ENCODE results near the gene HEXIM2. TPM values are rescaled to one million over a fixed set of nuclear protein-coding genes. Genes with fewer than 3 reads are reported as not detected.

The HEXIM2 gene
- total and polyA plus RNA-seq, 2 experiments from 2014 or later: 9.0 to 9.5 TPM

DNA sequence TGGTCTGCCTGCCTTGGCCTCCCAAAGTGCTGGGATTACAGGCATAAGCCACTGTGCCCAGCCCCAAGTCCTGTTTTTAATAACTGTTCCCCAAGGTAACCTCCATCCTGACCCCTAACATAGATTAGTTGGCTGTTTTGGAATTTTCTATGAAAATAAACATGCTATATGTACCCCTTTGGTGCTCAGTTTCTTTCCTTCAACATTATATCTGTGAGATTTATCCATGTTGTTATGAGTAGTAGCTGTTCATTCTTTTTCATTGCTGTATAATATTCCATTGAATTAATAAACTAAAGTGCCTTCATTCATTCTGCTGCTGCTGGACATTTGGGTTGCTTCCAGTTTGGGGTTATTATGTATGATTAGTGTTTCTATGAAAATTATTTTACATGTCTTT is 33.7 kb downstream of the HEXIM2 start:
- no peak overlapping the region for H3K4me3 ChIP-seq
- no peaks in the 10 kb centered on the region for H3K36me3 Mint-ChIP-seq (ENCODE audit: low read depth)
- H3K9me3 Mint-ChIP-seq: peaks cover 3% of the 10 kb centered on the region; the same call in 1 of the 3 replicates
- no peak overlapping the region for H3K4me3 Mint-ChIP-seq
- no peak overlapping the region for H3K27ac Mint-ChIP-seq
- H3K79me2 ChIP-seq (replicated peaks; ENCODE audit: insufficient read depth): no peaks in the 10 kb centered on the region
- DNase-seq (ENCODE audit: low spot score) (no peak), ATAC-seq (no peak)
- H4K20me1 ChIP-seq (replicated peaks; ENCODE audit: insufficient read depth): no peaks in the 10 kb centered on the region
- H3K9me2 ChIP-seq (ENCODE audit: insufficient read depth): no peaks in the 10 kb centered on the region
- no peak overlapping the region for H3K4me2 ChIP-seq
- H3K4me1 Mint-ChIP-seq: peaks cover 14% of the 10 kb centered on the region
- no peak overlapping the region for H2AFZ ChIP-seq
- H3F3A ChIP-seq (replicated peaks; ENCODE audit: low read depth): peaks cover 4% of the 10 kb centered on the region; the same call in 1 of the 2 replicates
- H3K36me3 ChIP-seq (ENCODE audit: insufficient read depth): no peaks in the 10 kb centered on the region
- H3K4me1 ChIP-seq (ENCODE audit: insufficient read depth): peaks cover 6% of the 10 kb centered on the region
- no peak overlapping the region for H3K27ac ChIP-seq (ENCODE audit: low read depth)
- peaks cover 5% of the 10 kb centered on the region for H3K27me3 Mint-ChIP-seq (ENCODE audit: insufficient read depth, low read depth, poor library complexity)
- no peaks in the 10 kb centered on the region for H3K27me3 ChIP-seq (ENCODE audit: insufficient read depth)
- TF ChIP-seq JUNB (IDR thresholded peaks at IDR 0.05; ENCODE audit: unreplicated experiment) (no peak), STAT1 (IDR thresholded peaks at IDR 0.05; ENCODE audit: unreplicated experiment) (no peak), CREB1 (CRISPR knock-in tag; IDR thresholded peaks at IDR 0.05; ENCODE audit: low read depth) (no peak), EZH2phosphoT487 (IDR thresholded peaks at IDR 0.05; ENCODE audit: unreplicated experiment) (no peak)
- TF ChIP-seq, protein P1, sequence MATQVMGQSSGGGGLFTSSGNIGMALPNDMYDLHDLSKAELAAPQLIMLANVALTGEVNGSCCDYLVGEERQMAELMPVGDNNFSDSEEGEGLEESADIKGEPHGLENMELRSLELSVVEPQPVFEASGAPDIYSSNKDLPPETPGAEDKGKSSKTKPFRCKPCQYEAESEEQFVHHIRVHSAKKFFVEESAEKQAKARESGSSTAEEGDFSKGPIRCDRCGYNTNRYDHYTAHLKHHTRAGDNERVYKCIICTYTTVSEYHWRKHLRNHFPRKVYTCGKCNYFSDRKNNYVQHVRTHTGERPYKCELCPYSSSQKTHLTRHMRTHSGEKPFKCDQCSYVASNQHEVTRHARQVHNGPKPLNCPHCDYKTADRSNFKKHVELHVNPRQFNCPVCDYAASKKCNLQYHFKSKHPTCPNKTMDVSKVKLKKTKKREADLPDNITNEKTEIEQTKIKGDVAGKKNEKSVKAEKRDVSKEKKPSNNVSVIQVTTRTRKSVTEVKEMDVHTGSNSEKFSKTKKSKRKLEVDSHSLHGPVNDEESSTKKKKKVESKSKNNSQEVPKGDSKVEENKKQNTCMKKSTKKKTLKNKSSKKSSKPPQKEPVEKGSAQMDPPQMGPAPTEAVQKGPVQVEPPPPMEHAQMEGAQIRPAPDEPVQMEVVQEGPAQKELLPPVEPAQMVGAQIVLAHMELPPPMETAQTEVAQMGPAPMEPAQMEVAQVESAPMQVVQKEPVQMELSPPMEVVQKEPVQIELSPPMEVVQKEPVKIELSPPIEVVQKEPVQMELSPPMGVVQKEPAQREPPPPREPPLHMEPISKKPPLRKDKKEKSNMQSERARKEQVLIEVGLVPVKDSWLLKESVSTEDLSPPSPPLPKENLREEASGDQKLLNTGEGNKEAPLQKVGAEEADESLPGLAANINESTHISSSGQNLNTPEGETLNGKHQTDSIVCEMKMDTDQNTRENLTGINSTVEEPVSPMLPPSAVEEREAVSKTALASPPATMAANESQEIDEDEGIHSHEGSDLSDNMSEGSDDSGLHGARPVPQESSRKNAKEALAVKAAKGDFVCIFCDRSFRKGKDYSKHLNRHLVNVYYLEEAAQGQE (IDR thresholded peaks at IDR 0.05; ENCODE audit: unreplicated experiment): no peak

DNA sequence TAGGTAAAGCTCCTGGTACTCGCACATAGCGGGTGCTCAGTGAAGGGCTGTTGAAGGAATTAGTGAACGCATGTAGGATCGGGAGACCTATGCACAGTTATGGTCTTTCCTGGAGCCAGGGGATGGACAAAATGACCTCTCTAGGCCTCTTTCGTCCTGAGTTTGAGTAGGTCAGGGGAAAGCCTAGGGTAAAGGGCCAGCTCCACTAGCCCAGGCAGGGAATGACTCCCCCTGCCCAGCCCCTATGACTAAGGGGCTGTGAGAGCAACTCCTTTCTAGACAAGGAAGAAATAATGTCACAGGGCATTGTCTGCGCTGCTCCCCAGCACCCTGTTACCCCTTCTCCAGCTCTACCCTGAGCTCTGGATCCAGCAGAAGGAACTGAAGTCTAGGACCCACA is 35.4 kb downstream of the HEXIM2 start:
- ATAC-seq (peak; percentile 5; the same call in 2 of the 3 replicates), DNase-seq (ENCODE audit: low spot score) (no peak)
- Histone ChIP-seq H3F3A (replicated peaks; ENCODE audit: low read depth) (peaks cover 4% of the 10 kb centered on the region; the same call in 1 of the 2 replicates), H4K20me1 (replicated peaks; ENCODE audit: insufficient read depth) (no peaks in the 10 kb centered on the region), H3K4me2 (peak overlapping the region; percentile 72), H3K4me1 (ENCODE audit: insufficient read depth) (peaks cover 6% of the 10 kb centered on the region), H3K27me3 (ENCODE audit: insufficient read depth) (no peaks in the 10 kb centered on the region), H3K36me3 (ENCODE audit: insufficient read depth) (no peaks in the 10 kb centered on the region), H3K4me3 (0 out of 2 replicates have a peak overlapping the region, but pooled peaks have one; percentile 31), H3K27ac (ENCODE audit: low read depth) (no peak overlapping the region), H3K9me2 (ENCODE audit: insufficient read depth) (no peaks in the 10 kb centered on the region), H2AFZ (peak overlapping the region; percentile 100), H3K79me2 (replicated peaks; ENCODE audit: insufficient read depth) (no peaks in the 10 kb centered on the region)
- Mint-ChIP-seq H3K27ac (peak overlapping the region; percentile 45; the same call in 1 of the 2 replicates), H3K9me3 (no peaks in the 10 kb centered on the region), H3K4me3 (peak overlapping the region; percentile 21; the same call in 2 of the 3 replicates), H3K36me3 (ENCODE audit: low read depth) (no peaks in the 10 kb centered on the region), H3K4me1 (peaks cover 18% of the 10 kb centered on the region), H3K27me3 (ENCODE audit: insufficient read depth, low read depth, poor library complexity) (peaks cover 5% of the 10 kb centered on the region)
- TF ChIP-seq EZH2 (IDR thresholded peaks at IDR 0.05; ENCODE audit: low read depth, unreplicated experiment): no peak
- no peak for TF ChIP-seq NANOG (IDR thresholded peaks at IDR 0.05; ENCODE audit: borderline replicate concordance)
- no peak for TF ChIP-seq CREB1 (CRISPR knock-in tag; IDR thresholded peaks at IDR 0.05; ENCODE audit: low read depth)
- TF ChIP-seq STAT1 (IDR thresholded peaks at IDR 0.05; ENCODE audit: unreplicated experiment): no peak
- TF ChIP-seq JUNB (IDR thresholded peaks at IDR 0.05; ENCODE audit: unreplicated experiment): no peak
- TF ChIP-seq, protein P1 (IDR thresholded peaks at IDR 0.05; ENCODE audit: unreplicated experiment): no peak
- TF ChIP-seq POLR2AphosphoS5 (IDR thresholded peaks at IDR 0.05; ENCODE audit: low read depth): no peak
- TF ChIP-seq, protein P2, sequence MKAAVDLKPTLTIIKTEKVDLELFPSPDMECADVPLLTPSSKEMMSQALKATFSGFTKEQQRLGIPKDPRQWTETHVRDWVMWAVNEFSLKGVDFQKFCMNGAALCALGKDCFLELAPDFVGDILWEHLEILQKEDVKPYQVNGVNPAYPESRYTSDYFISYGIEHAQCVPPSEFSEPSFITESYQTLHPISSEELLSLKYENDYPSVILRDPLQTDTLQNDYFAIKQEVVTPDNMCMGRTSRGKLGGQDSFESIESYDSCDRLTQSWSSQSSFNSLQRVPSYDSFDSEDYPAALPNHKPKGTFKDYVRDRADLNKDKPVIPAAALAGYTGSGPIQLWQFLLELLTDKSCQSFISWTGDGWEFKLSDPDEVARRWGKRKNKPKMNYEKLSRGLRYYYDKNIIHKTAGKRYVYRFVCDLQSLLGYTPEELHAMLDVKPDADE (IDR thresholded peaks at IDR 0.05): no peak
- TF ChIP-seq ZNF331 (CRISPR knock-in tag; IDR thresholded peaks at IDR 0.05; ENCODE audit: low read depth): no peak
- TF ChIP-seq ZNF114 (CRISPR knock-in tag; IDR thresholded peaks at IDR 0.05): no peak
- TF ChIP-seq, protein P3, sequence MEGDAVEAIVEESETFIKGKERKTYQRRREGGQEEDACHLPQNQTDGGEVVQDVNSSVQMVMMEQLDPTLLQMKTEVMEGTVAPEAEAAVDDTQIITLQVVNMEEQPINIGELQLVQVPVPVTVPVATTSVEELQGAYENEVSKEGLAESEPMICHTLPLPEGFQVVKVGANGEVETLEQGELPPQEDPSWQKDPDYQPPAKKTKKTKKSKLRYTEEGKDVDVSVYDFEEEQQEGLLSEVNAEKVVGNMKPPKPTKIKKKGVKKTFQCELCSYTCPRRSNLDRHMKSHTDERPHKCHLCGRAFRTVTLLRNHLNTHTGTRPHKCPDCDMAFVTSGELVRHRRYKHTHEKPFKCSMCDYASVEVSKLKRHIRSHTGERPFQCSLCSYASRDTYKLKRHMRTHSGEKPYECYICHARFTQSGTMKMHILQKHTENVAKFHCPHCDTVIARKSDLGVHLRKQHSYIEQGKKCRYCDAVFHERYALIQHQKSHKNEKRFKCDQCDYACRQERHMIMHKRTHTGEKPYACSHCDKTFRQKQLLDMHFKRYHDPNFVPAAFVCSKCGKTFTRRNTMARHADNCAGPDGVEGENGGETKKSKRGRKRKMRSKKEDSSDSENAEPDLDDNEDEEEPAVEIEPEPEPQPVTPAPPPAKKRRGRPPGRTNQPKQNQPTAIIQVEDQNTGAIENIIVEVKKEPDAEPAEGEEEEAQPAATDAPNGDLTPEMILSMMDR (conservative IDR thresholded peaks at IDR 0.05; ENCODE audit: low read depth in 2 of 2): no peak

Data from GM23338 (cell line).